Endodermal cell (in vitro differentiated cells): ENCODE results near the gene LYPD6. TPM values are rescaled to one million over a fixed set of nuclear protein-coding genes. Genes with fewer than 3 reads are reported as not detected.

Source experiments
- DNase-seq: peaks from one replicate; pipeline ENCODE4 v3.0.0-alpha.2; 2017
- H3K27ac ChIP-seq: 2 replicates; pipeline ENCODE4 v1.5.1; 2013; ENCODE audit warnings: mild to moderate bottlenecking, low read depth, low read length, moderate library complexity
- H3K27me3 ChIP-seq: 2 replicates; pipeline ENCODE4 v1.6.1; 2013; ENCODE audit warnings: mild to moderate bottlenecking, low read length, moderate library complexity; ENCODE audit not compliant: insufficient read depth, control insufficient read depth, poor library complexity, severe bottlenecking
- H3K36me3 ChIP-seq: 2 replicates; pipeline ENCODE4 v1.7.0; 2013; ENCODE audit warnings: mild to moderate bottlenecking, low read length, moderate library complexity; ENCODE audit not compliant: control insufficient read depth, insufficient read depth
- H3K4me1 ChIP-seq: one replicate; pipeline ENCODE4 v1.7.0; 2013; ENCODE audit warnings: low read length; ENCODE audit not compliant: control insufficient read depth, insufficient read depth
- H3K4me3 ChIP-seq: 2 replicates; pipeline ENCODE4 v1.5.1; 2013; ENCODE audit warnings: mild to moderate bottlenecking, low read length, moderate library complexity
- H3K9ac ChIP-seq: 2 replicates; pipeline ENCODE4 v1.6.1; 2013; ENCODE audit warnings: mild to moderate bottlenecking, low read length, moderate library complexity; ENCODE audit not compliant: poor library complexity, severe bottlenecking; ENCODE audit errors: extremely low read depth
- H3K9me3 ChIP-seq: 2 replicates; pipeline ENCODE4 v1.6.1; 2013; ENCODE audit warnings: mild to moderate bottlenecking, low read length, moderate library complexity; ENCODE audit not compliant: control insufficient read depth
- H3K27ac Mint-ChIP-seq: 2 replicates; pipeline ENCODE4 v1.8.0; 2020; ENCODE audit warnings: mixed read lengths
- H3K27me3 Mint-ChIP-seq: 2 replicates; pipeline ENCODE4 v1.8.0; 2021; ENCODE audit warnings: mild to moderate bottlenecking, mixed read lengths; ENCODE audit not compliant: insufficient read depth
- H3K36me3 Mint-ChIP-seq: 2 replicates; pipeline ENCODE4 v1.8.0; 2020; ENCODE audit warnings: low read depth, mixed read lengths
- H3K4me1 Mint-ChIP-seq: 2 replicates; pipeline ENCODE4 v1.8.0; 2020; ENCODE audit warnings: mixed read lengths
- H3K4me3 Mint-ChIP-seq: 2 replicates; pipeline ENCODE4 v1.8.0; 2020; ENCODE audit warnings: mild to moderate bottlenecking, moderate library complexity, mixed read lengths
- H3K9me3 Mint-ChIP-seq: 2 replicates; pipeline ENCODE4 v1.8.0; 2020; ENCODE audit warnings: mild to moderate bottlenecking, mixed read lengths
- WGBS, 2 experiments: methylation state at CpG; one replicate each; pipeline versions ENCODE4 v1.1.5 to v1.1.7; 2013; ENCODE audit warnings: missing lambda C conversion rate in 2 of 2, mixed read lengths in 1 of 2; ENCODE audit not compliant: insufficient coverage in 1 of 2, insufficient read length in 1 of 2; 5-methylcytosine and 5-hydroxymethylcytosine counted together
- total RNA-seq, 2 donors: library from RNA; stranded (reverse); fragmentation: NEBNext Ultra II Directional in 1 of 2; extraction: Animal tissue kit (Norgen Biotek cat#: 25700) in 1 of 2; gene quantifications; 2 replicates in 1 of 2; 3 replicates in 1 of 2; pipeline ENCODE4 v1.2.1, GENCODE V29; 2021
- TF ChIP-seq, protein P1 (sequence below): fragments of 200-600 bp; sonication (generic); conservative IDR thresholded peaks from 2 replicates; pipeline ENCODE4 v1.5.0; 2021; ENCODE audit warnings: antibody characterized with exemption, mild to moderate bottlenecking

Gene LYPD6
- total RNA-seq, 2 donors from 2014 or later: 6.7 to 8.5 TPM

DNA sequence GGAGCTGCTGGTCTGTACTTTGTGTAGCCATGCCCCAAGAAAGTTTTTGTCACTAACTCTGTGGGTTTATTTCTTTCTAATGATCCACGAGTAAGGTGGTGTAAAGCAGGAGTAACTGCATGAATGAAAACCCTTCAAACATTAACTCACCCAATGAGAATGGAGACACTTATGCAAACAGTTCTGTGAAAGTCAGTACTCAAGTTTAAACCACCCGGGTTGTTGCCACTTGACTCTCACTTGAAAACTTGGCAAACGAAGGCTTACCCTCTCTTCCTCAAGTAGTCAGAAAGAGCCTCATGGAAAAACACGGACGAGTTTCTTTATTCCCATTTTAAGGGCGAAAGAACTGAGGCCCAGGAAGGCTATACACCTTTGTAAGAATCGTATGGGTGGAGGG is 139.7 kb downstream of the LYPD6 start:
- H3K36me3 Mint-ChIP-seq: peaks cover 5% of the 10 kb centered on the region
- no peaks in the 10 kb centered on the region for H3K9me3 ChIP-seq
- no peak for DNase-seq
- TF ChIP-seq, protein P1, sequence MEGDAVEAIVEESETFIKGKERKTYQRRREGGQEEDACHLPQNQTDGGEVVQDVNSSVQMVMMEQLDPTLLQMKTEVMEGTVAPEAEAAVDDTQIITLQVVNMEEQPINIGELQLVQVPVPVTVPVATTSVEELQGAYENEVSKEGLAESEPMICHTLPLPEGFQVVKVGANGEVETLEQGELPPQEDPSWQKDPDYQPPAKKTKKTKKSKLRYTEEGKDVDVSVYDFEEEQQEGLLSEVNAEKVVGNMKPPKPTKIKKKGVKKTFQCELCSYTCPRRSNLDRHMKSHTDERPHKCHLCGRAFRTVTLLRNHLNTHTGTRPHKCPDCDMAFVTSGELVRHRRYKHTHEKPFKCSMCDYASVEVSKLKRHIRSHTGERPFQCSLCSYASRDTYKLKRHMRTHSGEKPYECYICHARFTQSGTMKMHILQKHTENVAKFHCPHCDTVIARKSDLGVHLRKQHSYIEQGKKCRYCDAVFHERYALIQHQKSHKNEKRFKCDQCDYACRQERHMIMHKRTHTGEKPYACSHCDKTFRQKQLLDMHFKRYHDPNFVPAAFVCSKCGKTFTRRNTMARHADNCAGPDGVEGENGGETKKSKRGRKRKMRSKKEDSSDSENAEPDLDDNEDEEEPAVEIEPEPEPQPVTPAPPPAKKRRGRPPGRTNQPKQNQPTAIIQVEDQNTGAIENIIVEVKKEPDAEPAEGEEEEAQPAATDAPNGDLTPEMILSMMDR: no peak
- H3K27me3 Mint-ChIP-seq: no peaks in the 10 kb centered on the region
- no peak overlapping the region for H3K4me3 ChIP-seq
- H3K9ac ChIP-seq: no peak overlapping the region
- H3K4me3 Mint-ChIP-seq: no peak overlapping the region
- no peaks in the 10 kb centered on the region for H3K27me3 ChIP-seq
- H3K4me1 Mint-ChIP-seq: peaks cover 18% of the 10 kb centered on the region
- peaks cover 2% of the 10 kb centered on the region for H3K9me3 Mint-ChIP-seq
- H3K27ac ChIP-seq: no peak overlapping the region
- H3K27ac Mint-ChIP-seq: no peak overlapping the region
- H3K36me3 ChIP-seq: no peaks in the 10 kb centered on the region
- 87 to 97% methylated on average over 6 to 7 of the region's 7 CpGs for WGBS, 2 experiments
- peaks cover 12% of the 10 kb centered on the region for H3K4me1 ChIP-seq

DNA sequence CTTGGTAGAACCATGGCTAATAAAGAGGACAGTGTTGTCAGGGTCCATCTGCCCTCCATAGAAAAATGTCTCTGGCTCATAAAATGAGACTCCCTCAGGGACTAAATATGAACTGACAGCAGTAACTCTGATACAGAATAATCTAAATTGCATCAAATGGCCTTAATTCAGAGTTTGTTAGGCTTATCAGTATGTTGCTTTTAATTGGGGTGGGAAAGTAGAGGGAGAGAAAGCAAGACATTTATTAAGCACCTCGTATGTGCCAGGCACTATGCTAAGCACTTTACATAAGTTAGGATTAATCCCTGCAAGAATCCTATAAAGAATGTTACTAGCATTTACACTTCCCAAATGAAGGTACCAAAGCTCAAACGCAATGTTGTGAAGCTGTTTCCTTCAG is 142.0 kb downstream of the LYPD6 start:
- Mint-ChIP-seq H3K27ac (no peak overlapping the region), H3K4me1 (no peaks in the 10 kb centered on the region), H3K9me3 (peaks cover 2% of the 10 kb centered on the region), H3K27me3 (no peaks in the 10 kb centered on the region), H3K4me3 (no peak overlapping the region), H3K36me3 (peaks cover 5% of the 10 kb centered on the region)
- Histone ChIP-seq H3K27me3 (no peaks in the 10 kb centered on the region), H3K4me1 (peaks cover 4% of the 10 kb centered on the region), H3K4me3 (no peak overlapping the region), H3K9ac (no peak overlapping the region), H3K27ac (no peak overlapping the region), H3K9me3 (no peaks in the 10 kb centered on the region), H3K36me3 (no peaks in the 10 kb centered on the region)
- TF ChIP-seq, protein P1: no peak
- DNase-seq: no peak
- 96% methylated on average over 2 of the region's 2 CpGs; no CpG with 5 or more reads in 1 of the 2 experiments for WGBS, 2 experiments

DNA sequence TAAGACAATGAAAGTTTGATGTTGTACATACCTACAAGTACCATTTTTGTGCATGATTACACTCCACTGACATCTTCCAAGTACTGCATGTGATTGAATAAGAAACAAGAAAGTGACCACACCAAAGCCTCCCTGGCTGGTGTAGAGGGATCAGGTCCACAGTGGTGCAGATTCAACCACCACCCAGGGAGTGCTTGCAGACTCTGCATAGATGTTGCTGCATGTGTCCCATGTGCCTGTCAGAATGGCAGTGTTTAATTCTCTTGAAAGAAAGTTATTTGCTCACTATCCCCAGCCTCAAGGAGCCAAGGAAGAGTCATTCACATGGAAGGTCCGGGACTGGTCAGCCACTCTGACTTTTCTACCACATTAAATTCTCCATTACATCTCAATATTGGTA is 142.7 kb downstream of the LYPD6 start:
- H3K36me3 ChIP-seq: no peaks in the 10 kb centered on the region
- H3K4me3 ChIP-seq: no peak overlapping the region
- Mint-ChIP-seq H3K4me1 (no peaks in the 10 kb centered on the region), H3K27ac (no peak overlapping the region), H3K27me3 (no peaks in the 10 kb centered on the region), H3K4me3 (no peak overlapping the region), H3K9me3 (peaks cover 2% of the 10 kb centered on the region), H3K36me3 (peaks cover 5% of the 10 kb centered on the region)
- H3K27ac ChIP-seq: no peak overlapping the region
- DNase-seq: no peak
- TF ChIP-seq, protein P1: no peak
- peaks cover 4% of the 10 kb centered on the region for H3K4me1 ChIP-seq
- H3K27me3 ChIP-seq: no peaks in the 10 kb centered on the region
- H3K9me3 ChIP-seq: no peaks in the 10 kb centered on the region
- no CpG with 5 or more reads among the region's 1 CpG for WGBS, 2 experiments
- H3K9ac ChIP-seq: no peak overlapping the region
